GM18870 (cell line): ENCODE measurements around the gene BEAN1.
A peak's percentile ranks its signal among the peaks of the same experiment; 100 is the strongest.

Experiments
- ATAC-seq: cut with Tn5 transposase; IDR thresholded peaks from one replicate; pipeline ENCODE4 v1.9.1; 2021; ENCODE audit warnings: moderate library complexity; ENCODE audit not compliant: unreplicated experiment

Gene BEAN1

DNA sequence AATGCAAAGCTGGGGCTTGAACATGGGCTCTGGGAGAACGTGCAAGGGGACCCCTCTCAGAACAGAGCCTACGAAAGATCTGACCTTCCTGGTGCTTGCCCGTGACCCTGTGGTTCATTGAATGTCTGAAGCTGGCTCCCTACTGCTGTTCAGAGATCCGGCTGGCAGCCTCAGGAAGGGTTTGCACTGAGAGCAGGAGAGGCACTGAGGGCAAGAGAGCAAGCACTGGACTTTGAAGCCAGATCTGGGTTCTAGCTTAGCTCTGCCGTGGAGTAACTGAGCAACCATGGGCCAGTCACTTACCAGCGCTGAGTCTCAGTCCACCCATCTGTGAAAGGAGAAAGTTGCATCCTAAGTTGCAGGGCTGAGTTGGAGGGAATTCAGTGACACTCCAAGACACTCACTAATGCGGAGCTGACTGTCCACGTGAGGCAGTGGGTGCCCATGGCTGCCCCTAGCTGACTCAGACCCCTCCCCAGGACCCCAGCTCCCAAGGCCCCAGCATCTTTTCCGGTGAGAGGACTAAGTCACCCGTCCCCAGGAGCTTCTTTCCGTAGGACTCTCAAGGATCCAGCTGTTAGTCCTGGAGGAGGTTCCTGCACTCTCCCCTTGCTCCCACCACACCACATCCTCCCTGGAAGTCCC, 41.3 kb downstream of the BEAN1 start:
- no peak for ATAC-seq

DNA sequence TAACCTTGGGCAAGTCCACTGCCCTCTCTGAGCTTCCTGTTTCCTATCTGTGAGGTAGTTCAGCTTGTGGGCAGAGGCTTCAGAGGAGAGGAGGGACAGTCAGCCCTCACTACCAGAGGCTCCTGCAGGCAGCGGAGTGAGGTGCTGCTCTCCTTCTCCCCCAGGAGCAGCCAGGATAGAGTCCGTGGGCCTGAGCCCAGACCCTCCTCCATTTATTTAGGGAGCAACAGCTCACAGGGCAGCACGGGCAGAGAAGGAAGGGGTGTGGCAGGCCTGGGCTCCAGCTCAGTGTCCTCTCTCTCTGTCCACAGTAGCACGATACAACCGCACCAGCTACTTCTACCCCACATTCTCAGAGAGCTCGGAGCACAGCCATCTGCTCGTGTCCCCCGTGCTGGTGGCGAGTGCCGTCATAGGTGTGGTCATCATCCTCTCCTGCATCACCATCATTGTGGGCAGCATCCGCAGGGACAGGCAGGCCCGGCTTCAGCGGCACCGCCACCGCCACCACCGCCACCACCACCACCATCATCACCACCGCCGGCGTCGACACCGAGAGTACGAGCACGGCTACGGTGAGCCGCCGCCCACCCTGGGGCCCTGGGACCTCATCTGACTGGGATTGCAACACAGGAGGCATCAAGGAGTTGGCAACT, 42.3 kb downstream of the BEAN1 start:
- no peak for ATAC-seq

DNA sequence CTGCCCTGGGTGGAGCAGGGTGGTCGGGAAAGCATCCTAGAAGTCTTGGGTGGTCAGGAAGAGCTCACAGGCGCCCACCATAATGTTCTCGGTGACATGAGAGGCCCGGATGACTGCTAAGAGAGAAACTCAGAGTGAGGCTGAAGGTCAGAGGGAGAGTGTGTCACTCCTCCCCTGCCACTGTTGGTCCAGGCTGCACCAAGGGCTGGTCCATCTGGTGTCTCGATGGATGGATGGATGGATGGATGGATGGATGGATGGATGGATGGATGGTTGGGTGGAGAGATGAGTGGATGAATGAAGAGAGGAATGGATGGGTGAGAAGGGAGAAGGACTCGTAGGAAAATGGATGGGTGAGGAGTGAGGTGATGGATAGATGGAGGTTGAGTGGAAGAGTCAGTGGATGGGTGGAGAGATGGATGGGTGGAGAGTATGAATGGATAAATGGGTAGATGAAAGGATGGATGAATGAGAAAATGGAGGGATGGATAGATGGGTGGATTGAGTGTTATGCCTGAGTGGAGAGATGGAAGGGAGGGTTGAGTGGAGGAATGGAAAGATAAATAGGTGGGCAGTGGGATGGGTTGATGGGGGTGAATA, 43.0 kb downstream of the BEAN1 start:
- ATAC-seq: no peak

DNA sequence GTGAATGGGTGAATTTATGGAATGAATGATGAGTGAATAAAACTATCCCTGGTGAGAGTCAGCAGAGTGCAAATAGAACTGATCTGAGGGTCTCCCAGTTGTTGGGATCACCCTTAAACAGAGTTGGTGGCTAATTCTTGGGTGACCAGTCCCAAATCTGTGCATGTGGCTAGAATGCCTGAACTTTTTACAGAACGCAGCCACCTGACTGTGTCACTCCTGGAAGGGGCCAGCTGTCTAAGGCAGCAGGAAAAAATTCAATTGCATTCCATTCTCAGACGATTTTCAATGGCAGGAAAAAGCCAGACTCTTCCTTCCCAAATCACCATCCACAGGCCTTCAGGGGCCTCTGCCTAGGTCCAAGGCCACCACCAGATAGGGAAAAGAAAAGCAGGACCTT, 43.5 kb downstream of the BEAN1 start:
- no peak for ATAC-seq

DNA sequence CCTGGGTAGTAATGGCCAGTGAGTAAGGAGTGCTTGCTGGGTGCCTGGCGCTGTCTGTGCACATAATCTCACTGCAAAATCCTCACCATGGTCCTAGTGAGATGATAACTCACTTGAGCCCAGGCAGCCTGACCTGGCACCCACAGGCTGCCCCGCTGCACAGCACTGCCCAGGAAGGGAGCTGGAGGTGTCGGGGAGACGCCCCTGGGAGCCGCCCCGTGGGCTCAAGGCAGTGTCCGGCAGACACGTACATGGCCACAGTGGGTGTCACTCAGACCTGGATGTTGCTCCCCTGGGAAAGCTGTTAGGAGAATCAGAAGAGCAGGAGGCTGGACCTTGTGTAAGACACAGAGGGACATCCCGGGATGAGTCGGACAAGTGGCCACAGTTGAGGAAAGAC, 44.2 kb downstream of the BEAN1 start:
- ATAC-seq: no peak

DNA sequence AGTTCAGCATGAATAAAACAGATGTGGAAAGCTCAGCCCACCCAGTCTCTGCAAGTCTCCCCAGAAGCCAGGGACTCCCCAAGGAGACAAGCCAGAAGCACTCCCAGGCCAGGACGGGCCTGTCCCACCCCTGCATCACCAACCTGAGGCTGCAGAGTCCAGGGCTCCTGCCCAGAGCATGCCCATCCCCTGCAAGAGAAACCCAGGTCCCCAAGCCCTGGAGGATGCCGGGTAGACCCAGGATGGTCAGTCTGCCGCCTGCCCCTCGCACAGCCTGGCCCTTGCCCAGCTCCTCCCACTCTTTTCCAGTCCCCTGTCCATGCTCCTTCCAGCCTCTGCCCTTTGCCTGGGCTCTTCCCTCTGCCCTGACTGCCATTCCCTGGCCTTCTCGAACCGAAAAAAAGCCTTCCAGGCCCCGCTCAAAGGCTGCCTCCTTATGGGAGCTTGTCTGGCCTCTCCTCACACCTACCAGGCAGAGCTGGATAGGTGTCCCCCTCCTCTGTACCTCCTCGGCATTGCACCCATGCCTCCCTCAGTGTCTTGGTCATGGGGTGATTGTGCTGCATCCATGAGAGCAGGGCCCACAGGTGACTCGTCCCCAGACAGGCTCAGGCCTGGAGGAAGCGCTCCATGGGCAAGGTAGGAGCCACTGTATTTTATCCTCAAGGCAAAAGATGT, 44.8 kb downstream of the BEAN1 start:
- ATAC-seq: no peak

DNA sequence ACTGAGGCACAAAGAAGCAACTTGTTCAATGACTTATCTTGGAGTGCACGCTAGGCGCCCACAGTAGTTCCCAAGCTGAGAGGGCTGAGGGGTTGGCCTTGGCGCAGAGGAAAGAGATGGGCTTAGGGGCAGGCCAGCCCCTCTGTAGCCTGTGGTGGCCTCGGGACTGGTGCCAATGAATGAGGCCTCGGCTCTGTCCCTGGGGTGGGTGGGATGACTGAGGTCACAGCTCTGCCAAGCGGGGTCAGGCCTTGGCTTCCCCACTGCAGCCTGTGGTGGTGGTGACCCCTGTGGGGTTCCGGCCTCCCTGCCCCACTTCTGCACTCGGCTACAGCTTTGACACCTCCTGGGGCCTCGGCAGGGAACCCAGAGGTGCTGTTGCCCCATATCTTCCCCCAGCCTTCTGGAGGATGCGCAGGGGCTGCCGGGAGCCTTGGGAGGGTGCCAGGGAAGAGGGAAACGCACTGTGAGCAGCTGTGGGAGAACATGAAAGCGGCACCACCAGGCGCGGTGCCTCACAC, 46.0 kb downstream of the BEAN1 start:
- ATAC-seq: no peak

DNA sequence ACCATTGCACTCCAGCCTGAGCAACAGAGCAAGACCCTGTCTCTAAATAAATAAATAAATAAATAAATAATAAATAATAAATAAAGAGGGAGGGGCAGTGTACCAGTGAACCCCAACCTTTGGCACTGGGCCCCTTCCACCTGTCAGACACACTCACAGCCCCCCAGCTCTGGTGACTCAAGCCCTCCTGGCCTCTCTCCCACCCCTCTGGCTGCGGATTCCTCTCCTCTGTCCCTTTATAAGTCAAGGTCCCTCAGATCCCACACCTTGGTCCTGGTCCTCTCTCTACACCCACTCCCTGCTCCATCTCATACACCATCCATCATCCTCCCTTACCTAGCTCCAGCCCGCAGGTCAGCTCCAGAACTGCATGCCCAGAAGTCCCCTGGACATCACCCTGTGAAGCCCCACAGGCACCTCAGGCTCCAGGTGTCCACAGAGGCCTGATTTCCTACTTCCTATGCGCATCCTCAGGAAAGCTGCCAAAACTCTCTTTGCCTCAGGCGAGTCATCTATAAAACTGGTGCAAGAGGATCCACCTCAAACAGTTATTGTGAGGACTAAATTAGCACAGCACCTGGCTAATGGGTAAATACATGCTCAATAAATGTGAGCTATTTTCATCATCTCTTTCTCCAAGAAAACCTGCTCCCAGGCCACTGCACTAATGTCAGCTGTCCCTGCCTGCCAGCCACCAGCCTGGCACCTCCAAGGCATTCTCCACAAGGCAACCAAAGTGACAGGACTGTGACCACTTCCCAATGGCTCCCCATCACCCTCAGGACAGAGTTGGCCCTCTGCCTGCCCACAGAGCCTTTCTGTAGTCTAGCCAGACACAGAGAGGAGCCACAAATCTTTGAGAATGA, 46.8 kb downstream of the BEAN1 start:
- no peak for ATAC-seq

DNA sequence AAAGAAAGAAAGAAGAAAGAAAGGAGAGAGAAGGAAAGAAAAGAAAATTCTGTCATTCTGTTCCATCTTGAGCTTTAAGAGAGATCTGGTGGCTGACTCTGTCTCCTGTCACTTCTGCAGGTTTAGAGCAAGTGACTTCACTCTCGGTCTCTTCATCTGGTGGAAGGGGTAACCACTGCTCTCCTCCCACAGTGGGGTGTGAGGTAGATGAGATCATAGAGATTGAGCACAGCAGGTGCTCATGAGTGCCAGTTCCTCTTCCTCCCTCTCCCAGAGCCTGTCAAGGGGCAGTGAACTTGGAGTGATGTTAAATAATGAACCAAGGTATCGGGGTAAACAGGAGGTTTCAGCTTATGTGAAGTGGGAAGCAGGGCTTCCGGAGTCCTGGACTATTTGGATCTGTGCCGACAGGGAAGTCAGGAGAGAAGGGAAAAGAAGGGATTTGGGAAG, 47.7 kb downstream of the BEAN1 start:
- ATAC-seq: peak; percentile 91

DNA sequence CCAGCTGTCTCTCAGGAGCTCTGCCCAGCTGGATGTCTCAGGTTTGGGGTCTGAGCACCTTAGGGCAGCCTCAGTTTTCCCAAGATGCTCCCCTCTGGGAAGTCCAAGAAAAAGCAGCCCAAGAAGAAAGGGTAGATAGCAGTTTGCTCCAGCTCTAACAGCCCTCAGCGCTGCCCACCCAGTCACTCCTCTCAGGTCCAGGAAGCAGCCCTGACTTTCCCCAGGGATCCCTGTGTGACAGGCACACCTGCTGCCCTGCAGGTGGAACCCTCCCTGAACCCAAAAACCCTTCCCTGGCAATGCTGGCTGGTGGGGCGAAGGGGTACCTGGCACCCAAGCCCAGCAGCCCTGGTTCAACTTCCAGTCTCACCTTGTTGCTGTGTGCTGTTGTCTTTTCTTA, 48.1 kb downstream of the BEAN1 start:
- ATAC-seq: no peak

DNA sequence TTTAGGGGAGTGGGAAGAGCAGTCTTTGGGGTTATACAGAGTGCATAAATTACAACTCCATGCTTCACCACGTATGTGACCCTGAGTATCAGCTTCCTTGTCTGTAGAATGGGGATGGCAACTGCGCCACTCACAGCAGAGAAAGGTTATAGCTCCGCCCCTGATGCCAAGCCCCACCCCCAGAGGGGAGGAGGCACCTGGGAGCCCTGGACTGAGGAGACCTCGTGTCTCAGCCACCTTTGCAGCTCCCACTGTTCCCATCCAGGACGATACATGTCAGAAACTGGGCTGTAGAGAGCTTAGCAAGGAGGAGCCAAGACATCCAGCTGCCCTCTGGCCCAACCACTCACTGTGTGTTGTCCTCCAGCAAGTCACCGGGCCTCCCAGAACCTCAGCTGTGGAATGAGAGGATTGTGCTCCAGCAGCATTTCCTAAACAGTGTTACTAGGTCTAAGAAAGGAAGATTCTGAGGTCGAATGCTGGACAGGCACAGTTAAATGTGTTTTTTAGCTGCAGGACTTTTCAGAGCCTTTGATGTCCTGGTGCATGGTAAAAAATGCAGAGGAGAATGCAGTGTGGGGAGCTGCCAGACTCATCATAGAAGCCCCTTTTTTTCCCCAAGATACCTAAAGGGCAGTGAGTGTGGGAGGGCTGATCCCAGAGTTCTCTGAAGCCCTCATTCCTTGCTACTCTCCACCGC, 49.4 kb downstream of the BEAN1 start:
- no peak for ATAC-seq

DNA sequence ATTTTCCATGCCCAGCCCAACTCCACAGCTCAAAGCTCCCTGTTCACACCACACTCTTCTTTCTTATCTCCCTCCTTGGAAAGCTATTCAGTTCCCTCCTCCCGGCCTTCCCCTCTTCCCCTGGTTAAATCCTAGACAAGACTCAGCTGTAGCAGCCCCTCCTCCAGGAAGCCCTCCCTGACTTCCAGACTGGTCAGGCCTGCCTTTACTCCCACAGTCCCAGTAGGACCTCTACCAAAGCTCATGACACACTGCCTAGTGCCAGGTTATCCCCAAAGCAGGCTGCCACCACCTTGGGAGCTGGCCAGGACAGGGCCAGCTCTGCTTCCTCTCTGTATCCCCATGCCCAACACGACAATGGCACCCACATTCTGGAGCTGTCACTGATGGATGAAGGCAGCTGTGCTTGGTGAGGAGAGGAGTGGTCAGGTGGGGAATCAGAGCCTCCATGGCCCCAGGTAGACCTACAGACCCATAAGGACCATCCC, 50.0 kb downstream of the BEAN1 start:
- ATAC-seq: no peak

DNA sequence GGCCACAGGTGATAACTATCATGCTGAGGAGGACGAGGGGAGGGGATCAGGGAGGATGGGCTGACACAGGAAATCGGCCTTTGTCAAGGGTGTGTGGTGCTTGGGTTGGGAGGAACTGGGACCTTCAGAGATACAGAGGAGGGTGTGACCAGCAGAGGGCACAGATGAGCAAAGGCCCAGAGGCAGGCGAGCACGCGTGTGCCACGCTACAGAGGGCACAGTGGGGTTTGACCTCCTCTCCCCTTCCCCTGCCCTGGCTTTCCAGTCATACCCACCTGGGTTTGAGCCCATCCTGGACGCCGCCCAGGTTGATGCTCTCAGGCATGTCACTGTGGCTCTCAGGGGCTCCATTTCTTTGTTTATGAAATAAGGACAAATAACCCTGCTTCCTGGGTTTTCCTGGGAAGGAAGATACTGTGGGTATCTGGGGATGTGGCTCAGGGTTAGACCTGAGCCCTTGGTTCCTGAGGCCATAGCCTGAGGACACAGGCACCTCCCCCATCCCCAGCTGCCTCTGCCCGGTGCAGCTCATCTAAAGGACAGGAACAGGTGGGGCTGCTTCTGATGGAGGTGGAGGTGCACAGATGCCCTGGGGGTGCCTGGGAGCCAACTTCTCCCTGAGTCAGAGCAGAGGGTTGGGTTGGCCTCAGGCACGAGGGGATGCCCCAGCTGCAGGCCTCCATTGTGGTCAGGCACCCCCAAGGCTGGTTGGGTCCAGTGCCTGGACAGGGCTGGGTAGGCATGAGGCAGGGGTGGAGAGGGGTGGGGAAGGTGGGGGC, 51.8 kb downstream of the BEAN1 start:
- no peak for ATAC-seq

DNA sequence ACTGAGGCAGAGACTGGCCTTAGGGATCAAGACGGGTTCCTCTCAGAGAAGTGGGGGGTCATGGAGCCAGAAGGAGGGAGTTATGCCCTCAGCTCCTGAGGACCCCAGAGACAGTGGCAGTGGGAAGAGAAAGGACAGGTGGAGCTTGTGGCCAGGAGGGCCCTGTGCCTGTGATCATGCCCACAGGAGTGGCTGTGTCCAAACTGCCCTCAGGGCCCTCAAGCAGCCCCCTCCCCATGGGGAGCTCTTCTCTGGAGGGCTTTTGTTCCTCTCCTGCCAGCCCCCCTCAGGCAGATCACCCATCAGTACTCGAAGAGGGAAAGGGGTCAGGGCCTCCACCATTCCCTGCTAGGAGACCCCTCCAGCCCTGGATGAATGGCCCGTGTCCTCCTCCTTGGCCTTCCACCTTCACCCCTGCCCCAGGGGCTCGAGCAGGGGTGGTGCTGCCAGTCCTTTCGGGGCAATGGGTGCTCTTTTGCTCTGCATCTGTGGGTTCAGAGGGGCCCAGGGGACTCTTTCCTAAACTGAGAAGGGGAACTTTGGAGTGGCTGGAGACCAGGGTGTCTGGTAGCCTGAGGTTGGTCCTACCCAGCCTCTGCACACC, 52.7 kb downstream of the BEAN1 start:
- no peak for ATAC-seq

DNA sequence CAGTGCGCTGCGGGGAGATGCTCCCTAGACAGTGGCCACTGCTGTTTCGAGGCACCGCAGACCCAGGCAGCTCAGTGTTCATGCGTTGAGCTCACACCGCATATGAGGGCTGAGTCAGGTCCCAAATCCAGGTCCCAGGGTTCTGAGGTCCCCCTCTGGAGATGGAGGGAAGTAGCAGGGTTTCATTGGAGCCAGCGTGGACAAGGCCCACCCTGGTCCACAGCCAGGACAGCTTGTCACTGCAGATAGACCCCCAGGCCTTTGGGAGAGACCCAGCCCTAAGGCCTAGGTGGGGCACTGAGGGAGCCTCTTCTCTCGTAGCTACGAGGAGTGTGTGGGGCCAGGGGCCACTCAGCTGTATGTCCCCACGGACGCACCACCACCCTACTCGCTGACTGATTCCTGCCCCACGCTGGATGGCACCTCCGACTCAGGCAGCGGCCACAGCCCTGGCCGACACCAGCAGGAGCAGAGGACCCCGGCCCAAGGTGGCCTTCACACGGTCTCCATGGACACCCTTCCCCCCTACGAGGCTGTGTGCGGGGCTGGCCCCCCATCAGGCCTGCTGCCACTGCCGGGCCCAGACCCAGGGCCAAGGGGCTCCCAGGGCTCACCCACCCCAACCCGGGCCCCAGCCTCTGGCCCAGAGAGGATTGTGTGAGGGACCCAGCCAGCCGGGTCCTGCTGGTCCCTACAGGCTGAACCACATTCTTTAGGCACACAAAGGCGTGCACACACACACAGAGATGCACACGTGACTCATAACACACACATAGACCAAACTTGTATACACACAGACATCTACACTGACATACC, 53.4 kb downstream of the BEAN1 start:
- no peak for ATAC-seq

DNA sequence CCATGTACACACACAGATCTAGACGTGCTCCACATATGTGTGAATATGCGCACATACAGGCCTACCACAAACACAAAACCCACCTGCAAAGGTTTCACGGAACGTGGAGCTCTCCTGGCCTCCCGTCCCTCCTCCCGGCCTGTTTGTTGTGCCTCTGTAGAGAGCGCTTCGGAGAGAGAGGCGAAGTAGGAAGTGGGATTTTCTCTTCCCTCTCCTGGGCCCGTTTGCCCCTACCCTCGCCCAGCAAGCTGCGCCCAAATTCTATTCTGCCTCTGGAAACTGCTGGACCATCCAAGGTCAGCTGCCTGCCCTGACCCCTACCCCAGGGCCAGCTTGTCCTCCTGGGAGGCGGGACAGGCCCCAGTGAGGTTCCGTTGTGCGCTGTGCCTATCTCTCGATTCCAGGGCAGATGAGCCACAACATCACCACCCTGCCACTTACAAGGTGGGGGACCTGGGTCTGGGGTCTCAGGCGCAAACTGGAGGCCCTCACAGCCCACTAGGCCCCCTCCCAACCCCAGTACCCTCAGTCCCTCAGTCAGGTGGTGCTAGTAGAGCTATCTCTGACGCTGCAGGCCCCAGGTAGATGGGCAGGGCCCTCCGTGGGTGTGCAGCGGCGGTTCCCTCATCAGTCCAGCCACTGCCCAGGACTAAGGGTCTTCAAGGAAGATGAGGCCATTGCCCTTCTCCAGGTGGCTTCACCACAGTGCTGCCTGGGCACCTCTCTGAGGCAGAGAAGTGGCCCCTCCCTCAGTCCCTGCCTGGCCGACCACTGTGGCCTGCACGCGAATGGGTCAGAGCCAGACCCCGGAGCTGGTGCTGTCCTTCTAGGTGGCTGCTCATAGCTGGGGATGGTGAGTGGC, 54.2 kb downstream of the BEAN1 start:
- no peak for ATAC-seq

DNA sequence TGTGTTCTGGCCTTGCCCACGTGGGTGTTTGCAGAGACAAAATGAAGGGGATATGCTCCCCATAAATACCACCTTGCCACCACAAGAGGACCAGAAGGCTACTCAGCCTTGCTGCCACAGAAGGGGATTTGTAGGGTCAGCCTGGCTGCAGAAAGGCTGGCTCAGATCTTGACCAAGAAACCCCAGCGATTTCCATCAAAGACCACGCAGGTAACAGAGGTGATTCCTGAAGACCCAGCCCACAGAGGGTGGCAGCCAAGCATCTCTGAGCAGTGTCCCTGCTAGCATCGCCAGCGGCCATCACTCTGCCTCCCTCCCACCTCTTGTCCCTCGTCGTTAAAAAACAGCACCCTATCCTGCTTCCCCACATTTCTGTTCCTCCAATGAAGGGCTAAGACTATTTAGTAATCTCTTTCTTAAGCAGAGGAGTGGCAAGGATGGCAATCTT, 54.9 kb downstream of the BEAN1 start:
- no peak for ATAC-seq
